Measurements from ENCODE around the gene SUGCT.

- TF ChIP-seq POLR2AphosphoS5 (IDR thresholded peaks at IDR 0.05; ENCODE audit: low read depth, low read length) = no peak
- no peak for TF ChIP-seq POLR2A (IDR thresholded peaks at IDR 0.05; ENCODE audit: low read depth, low read length)
- no peak for TF ChIP-seq SPI1 (IDR thresholded peaks at IDR 0.05; ENCODE audit: low read depth, low read length)
- no peak for TF ChIP-seq TAF1 (IDR thresholded peaks at IDR 0.05; ENCODE audit: low read depth, low read length)
- TF ChIP-seq PAX5 (IDR thresholded peaks at IDR 0.05; ENCODE audit: insufficient read depth, low read length, severe bottlenecking) = no peak
Observed at GRCh38 chr7:40122940-40123254, 11.9 kb upstream of the SUGCT start.
